Activated CD4-positive, alpha-beta T cell treated with anti-CD3 and anti-CD28 coated beads, Interleukin-2, amount 50 U/mL, for 1 hour (primary cell): ENCODE measurements around the gene DDX51.
"Not testable (repeated sequence)": the region's sequence is repeated elsewhere in the genome, so short reads cannot be mapped to it uniquely, and the experiment has no call there.

Experiments used
- DNase-seq: peaks from one replicate; pipeline ENCODE4 v3.0.0-alpha.2; 2020

The DDX51 gene

GRCh38 chr12:132138941-132139871 is 4.9 kb downstream of the DDX51 start:
- DNase-seq, result no peak

GRCh38 chr12:132137483-132138125 is 6.5 kb downstream of the DDX51 start:
- no peak for DNase-seq

DNA sequence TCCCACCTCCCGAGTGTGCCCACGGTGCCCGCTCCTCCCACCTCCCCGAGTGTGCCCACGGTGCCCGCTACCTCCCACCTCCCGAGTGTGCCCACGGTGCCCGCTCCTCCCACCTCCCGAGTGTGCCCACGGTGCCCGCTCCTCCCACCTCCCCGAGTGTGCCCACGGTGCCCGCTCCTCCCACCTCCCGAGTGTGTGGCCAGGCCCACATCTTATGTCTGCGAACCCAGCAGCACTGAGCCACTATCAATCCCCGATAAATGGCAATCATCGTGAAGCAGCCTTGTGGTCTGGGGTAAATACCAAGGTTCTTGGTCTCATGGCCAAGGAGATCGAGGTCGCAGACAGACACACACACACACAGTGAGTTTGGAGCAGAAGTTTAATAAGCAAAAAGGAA is 7.9 kb downstream of the DDX51 start:
- not testable (repeated sequence) for DNase-seq

DNA sequence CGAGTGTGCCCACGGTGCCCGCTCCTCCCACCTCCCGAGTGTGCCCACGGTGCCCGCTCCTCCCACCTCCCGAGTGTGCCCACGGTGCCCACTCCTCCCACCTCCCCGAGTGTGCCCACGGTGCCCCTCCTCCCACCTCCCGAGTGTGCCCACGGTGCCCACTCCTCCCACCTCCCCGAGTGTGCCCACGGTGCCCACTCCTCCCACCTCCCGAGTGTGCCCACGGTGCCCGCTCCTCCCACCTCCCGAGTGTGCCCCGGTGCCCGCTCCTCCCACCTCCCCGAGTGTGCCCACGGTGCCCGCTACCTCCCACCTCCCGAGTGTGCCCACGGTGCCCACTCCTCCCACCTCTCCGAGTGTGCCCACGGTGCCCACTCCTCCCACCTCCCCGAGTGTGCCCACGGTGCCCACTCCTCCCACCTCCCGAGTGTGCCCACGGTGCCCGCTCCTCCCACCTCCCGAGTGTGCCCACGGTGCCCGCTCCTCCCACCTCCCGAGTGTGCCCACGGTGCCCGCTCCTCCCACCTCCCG is 9.4 kb downstream of the DDX51 start:
- not testable (repeated sequence) for DNase-seq

DNA sequence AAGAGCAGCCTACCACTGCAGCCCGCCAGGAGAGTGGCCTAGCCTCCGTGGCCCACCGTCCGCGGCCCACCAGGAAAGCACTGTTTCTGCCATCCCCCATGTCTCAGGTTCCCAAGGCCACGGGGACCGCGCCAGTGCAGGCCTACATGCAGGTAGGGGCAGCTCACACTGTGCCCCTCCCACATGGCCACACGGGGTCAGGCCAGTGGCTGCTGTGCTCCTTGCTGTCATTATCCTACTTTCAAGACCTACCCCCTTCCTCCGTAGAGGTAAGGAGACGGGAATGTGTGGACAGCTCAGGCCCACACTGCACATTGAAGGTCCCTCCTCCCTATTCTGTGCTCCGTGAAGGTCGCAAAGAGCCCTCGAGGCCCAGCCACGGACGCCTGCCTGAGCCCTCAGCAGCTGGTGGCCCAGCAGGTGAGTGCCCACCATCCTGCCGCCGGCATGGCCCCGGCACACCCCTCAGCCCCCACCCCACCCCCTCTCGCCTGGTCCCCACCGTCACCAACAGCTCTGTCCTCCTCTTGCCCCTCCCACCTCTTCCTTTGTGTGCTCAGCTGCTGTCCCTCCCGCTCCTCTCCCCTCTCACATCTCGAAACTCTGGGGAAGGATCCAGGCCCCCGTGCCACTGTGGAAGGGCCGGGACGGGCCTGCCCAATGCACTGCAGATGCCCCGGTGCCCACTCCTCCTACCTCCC is 10.0 kb downstream of the DDX51 start:
- no peak for DNase-seq

GRCh38 chr12:132132609-132133430 is 11.3 kb downstream of the DDX51 start:
- no peak for DNase-seq

GRCh38 chr12:132131952-132132351 is 12.2 kb downstream of the DDX51 start:
- no peak for DNase-seq

GRCh38 chr12:132131229-132131628 is 12.9 kb downstream of the DDX51 start:
- no peak for DNase-seq

DNA sequence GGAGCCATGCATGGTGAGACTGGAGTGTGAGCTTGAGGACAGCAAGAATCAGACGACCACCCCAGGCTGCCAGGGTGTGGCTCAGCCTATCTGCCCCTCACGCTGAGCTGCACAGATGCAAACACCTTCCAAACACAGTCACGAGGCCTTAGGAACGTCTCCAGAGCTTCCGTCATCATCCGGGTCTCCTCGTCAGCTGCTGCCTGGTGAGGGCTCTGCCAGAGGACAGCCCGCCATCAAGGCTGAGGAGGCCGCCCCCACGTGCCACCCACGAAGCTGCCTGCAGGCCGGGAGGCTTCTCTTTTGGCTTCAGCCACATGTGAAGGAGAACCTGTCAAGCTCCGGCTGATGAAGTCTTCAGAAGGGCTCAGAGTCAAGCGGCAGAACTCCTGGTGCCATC is 13.4 kb downstream of the DDX51 start:
- no peak for DNase-seq

- no peak for DNase-seq
These were observed 15.1 kb downstream of the DDX51 start for GRCh38 chr12:132129007-132129406.

GRCh38 chr12:132127041-132127440 is 17.1 kb downstream of the DDX51 start:
- DNase-seq, result no peak

DNA sequence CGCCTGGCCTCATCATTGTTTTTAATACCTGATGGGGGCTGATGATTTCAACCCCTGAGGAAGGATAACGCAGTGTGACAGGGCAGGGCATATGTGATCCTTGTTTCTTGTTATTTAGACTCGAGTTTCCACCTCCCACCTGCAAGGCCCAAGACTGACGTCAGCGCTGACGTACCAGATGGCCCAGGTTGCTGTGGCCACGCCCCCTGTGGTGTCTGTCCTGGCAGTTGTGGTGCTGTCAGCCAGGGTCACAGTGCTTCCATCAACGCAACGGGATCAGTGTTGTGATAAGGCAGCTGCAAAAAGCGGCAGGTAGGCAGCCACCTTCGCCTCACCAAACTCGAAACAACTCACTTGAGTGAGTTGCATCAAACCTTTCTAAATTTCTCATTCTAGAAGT is 18.4 kb downstream of the DDX51 start:
- no peak for DNase-seq

- DNase-seq, result no peak
These were observed 19.2 kb downstream of the DDX51 start for GRCh38 chr12:132124766-132125425.

DNA sequence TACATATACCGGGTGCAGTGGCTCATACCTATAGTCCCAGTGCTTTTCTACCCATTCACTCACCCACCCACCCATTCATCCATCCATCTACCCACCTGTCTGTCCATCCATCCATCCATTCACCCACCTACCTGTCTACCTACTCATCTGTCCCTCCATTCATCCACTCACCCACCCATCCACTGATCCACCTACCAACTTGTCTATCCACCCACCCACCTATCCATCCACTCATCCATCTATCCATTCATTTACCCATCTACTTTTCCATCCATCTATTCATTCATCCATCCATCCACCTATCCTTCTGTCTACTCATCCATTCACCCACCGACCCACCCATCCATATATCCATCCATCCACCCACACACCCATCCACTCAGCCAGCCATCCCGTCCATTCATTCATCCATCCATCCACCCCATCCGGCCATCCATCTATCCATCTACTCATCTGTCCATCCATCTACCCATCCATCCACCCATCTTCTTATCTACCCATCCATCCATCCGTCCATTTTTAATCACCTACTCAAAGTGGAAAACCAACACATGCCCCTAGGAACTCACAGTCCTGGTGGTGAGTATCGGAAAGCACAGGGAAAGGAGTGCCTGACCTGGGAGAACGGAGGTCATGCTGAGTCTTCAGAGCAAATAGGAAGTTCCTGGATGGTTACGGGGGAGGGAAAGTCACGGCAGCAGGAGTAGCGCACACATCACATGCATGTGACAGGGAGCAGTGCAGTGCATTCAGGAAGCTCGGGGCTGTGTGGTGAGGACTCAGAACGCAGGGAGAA is 20.0 kb downstream of the DDX51 start:
- no peak for DNase-seq

DNA sequence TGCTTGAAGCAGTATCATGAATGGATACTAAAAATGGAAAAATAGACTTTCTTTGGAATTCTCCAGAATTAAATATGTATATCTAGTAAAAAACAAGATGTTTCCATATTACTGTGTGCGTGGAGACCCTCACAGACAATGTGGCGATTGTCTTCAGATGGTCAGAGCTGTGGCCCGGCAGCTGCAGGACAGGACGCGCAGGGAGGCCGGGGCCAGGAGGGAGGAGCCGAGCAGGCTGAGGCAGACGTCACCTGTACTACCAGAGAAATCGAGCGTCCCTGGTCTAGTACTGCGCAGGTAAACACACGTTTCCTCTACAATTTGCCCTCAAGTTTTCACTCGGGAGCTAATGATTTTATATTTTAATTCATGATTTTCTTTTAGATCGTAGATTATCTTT is 22.8 kb downstream of the DDX51 start:
- no peak for DNase-seq

DNA sequence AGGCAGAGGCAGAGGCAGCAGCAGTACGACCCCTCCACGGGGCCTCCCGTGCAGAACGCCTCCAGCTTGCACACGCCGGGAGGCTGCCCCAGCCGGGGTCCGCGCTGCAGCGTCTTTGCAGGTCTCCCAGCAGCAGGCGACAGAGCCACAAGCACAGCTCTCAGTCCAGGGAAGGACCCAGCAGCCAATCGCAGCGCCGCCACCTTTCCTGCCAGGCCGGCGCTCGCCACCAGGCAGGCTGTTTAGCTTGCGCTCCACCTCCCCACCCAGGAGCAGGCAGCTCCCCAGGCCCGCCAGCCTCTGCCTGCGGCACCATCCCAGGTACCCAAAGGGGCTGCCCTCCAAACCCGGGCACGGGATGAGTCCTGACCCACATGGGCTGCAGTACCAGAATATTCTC is 25.2 kb downstream of the DDX51 start:
- DNase-seq, result no peak

DNA sequence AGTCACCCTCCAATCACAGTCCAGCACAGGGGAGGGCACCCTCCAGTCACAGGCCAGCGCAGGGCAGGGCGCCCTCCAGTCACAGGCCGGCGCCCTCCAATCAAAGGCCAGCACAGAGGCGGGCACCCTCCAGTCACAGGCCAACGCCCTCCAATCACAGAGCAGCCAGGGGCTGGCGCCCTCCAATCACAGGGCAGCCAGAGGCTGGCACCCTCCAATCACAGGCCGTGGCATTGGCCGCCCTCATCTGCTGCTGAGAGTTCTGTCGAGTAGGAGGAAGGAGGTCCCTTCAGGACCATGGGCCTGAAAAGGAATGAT is 26.6 kb downstream of the DDX51 start:
- DNase-seq, result no peak

DNA sequence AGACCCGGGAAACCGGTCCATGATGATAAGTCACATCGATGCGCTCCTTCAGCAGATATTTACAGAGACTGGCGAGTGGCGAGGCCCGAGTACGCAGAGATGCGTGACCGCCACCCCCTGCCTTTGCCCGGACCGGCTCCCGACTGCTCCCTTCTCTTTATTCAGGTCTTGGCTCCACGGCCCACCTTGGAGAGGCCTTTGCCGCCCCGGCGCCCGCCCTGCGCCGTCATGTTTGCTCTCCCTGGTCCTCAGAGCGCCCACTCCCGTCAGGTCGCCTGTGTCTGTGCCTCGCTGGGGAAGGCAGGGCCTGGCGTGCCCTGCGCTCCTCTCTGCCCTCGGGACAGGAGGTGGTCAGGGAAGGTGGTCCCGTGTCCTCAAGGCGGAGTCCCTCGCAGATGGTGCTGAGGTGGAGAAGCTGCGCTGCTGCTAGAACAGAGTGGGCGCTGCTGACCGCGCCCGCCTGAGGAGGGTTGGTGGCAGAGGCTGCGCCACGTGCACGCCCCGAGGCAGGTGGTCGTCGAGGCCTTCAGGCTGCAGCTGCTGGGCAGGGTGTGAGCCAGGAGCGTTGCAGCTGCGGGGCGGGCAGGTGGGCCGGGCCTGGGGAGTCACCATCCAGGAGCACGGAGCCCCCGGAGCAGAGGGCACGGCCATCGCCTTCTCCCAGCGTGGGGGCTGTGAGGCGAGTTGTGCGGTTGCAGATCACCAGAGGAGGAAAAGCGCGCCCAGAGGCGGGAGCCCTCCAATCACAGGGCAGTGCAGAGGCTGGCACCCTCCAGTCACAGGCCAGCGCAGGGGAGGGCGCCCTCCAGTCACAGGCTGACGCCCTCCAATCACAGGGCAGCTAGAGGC is 27.2 kb downstream of the DDX51 start:
- DNase-seq, result no peak

DNA sequence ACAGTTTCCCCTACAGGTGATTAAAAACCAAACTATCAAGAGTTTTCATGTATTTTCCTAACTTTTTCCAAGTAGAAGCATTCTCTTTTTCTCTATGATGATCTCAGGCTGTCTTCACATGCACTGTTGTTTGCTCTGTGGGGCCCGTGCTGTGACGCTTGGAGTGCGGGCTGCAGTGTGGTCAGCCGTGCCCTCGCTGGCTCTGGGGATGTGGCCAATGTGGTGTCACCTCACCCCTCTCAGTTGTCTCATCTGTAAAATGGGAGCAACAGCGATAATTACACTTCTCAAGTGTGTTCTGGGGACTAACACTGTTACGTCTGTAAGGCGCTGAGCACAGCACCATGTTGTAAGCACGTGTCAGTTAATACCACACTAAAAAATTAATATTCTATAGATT is 28.6 kb downstream of the DDX51 start:
- no peak for DNase-seq

DNA sequence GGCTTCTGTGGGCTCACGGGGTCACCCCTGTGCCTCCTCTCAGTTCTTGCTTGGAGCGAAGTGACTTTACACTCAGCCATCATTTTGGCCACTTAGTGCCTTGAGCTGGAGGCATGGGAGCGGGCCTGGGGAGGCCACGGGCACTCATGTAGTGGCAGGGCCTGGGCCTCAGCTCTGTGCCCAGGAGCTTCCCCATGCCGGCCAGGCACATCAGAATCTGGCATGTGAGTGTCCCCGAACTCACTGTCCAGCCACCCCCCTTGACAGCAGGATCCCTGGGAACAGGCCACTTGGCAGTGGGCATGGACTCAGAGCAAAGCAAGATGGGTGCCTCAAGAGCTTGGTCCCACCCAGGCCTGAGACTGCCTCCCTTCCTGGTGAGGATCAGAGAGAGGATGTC is 29.5 kb downstream of the DDX51 start:
- no peak for DNase-seq
